OCI-LY7 (cell line): Measurements from ENCODE around the gene POMGNT2.

Experiments
- EZH2phosphoT487 ChIP-seq: fragments of 200-600 bp; sonication (generic); IDR thresholded peaks from 2 replicates; pipeline ENCODE4 v1.6.1; 2018; ENCODE audit warnings: low read depth, borderline replicate concordance, mild to moderate bottlenecking, mixed run types, antibody characterized with exemption, low read length, moderate library complexity, mixed read lengths
- TF ChIP-seq, protein P1 (sequence below): fragments of 200-600 bp; sonication (generic); conservative IDR thresholded peaks from 2 replicates; pipeline ENCODE4 v1.5.1; 2014; ENCODE audit warnings: mild to moderate bottlenecking, antibody characterized with exemption, low read length, moderate library complexity, mixed read lengths

DNA sequence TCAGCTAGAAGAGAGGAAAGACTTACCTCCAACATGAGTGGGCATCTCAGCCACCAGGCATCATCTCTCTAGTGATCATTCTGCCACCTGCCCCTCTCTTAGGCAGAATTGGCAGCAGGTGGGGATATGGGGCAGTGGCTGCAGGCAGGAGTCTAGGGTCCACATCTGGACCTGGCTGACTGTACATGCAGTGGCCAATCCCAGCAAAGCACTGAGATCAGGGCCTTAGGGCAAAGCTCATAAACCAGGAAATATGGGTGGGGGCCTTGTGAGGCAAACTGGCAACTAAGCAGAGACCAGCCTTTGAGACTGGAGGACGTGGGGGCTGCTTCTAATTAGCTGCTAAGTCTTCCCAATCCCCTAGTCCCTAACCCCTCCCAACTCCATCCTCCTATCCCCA lies 12.9 kb downstream of the POMGNT2 start:
- TF ChIP-seq, protein P1, sequence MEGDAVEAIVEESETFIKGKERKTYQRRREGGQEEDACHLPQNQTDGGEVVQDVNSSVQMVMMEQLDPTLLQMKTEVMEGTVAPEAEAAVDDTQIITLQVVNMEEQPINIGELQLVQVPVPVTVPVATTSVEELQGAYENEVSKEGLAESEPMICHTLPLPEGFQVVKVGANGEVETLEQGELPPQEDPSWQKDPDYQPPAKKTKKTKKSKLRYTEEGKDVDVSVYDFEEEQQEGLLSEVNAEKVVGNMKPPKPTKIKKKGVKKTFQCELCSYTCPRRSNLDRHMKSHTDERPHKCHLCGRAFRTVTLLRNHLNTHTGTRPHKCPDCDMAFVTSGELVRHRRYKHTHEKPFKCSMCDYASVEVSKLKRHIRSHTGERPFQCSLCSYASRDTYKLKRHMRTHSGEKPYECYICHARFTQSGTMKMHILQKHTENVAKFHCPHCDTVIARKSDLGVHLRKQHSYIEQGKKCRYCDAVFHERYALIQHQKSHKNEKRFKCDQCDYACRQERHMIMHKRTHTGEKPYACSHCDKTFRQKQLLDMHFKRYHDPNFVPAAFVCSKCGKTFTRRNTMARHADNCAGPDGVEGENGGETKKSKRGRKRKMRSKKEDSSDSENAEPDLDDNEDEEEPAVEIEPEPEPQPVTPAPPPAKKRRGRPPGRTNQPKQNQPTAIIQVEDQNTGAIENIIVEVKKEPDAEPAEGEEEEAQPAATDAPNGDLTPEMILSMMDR, result no peak
- TF ChIP-seq EZH2phosphoT487, result no peak
